ENCODE data around the gene CRYBA2. TPM values are rescaled to one million over a fixed set of nuclear protein-coding genes. Genes with fewer than 3 reads are reported as not detected.

The CRYBA2 gene
- total and polyA plus RNA-seq, 2 donors (not counting 3 experiments of a cell fraction or from before 2014, with no cell fraction given), result not detected

GRCh38 chr2:218970894-218971293 is 22.3 kb downstream of the CRYBA2 start:
- BruUV-seq (replicated peaks), result no TSS peak
- FAIRE-seq, result no peak
- dilution Hi-C loops (cut with MboI; ENCODE audit: extremely low pct_ligation_motif_present, low sequenced_read_pairs), result no loop called here

More at GRCh38 chr2:218970894-218971293, 22.3 kb downstream of the CRYBA2 start:
- Histone ChIP-seq H3K9me3 (replicated peaks; ENCODE audit: control insufficient read depth, insufficient read depth, low read length) (no peaks in the 10 kb centered on the region), H4K20me1 (replicated peaks; ENCODE audit: control insufficient read depth, extremely low read depth, insufficient read depth, low read length) (no peaks in the 10 kb centered on the region), H3K36me3 (ENCODE audit: control insufficient read depth in 2 of 2, extremely low read depth in 1 of 2, insufficient read depth in 2 of 2, low read length in 2 of 2) (no peaks in the 10 kb centered on the region), H3K27me3 (ENCODE audit: control insufficient read depth in 2 of 2, insufficient read depth in 2 of 2, low read length in 2 of 2) (peaks cover 11 to 16% of the 10 kb centered on the region in 2 experiments), H3K27ac (ENCODE audit: insufficient read depth, low read depth, low read length) (no peak overlapping the region), H3K4me3 (replicated peaks in 1 of 3; ENCODE audit: insufficient read depth in 1 of 3, low read depth in 1 of 3, low read length in 3 of 3) (no peak overlapping the region), H3K79me2 (ENCODE audit: control insufficient read depth, insufficient read depth, low read length) (no peaks in the 10 kb centered on the region), H3K9me1 (replicated peaks; ENCODE audit: control insufficient read depth, extremely low read depth, insufficient read depth, low read length) (no peaks in the 10 kb centered on the region), H2AFZ (ENCODE audit: low read depth, low read length) (no peak overlapping the region), H3K4me2 (ENCODE audit: insufficient read depth, low read length) (no peak overlapping the region), H3K4me1 (ENCODE audit: control insufficient read depth, extremely low read depth, insufficient read depth, low read length) (no peaks in the 10 kb centered on the region), H3K9ac (replicated peaks; ENCODE audit: extremely low read depth, insufficient read depth, low read length) (no peak overlapping the region)
- no peak for DNase-seq (ENCODE audit: low read depth, low spot score)
- POLR2A ChIA-PET, result no interaction called here
- CTCF ChIA-PET, result interaction anchor here (0.9 to 2.3 kb wide), 2 partner anchors 9 to 59 kb away, joined by 3 to 20 read pairs; no protein-coding TSS in a partner anchor
- TF ChIP-seq MYC (IDR thresholded peaks at IDR 0.05; ENCODE audit: low read depth, low read length) (no peak), GATA2 (IDR thresholded peaks at IDR 0.05; ENCODE audit: insufficient read depth, insufficient read length, low read depth, low read length) (no peak), EZH2 (IDR thresholded peaks at IDR 0.05; ENCODE audit: borderline replicate concordance, low read depth, low read length, severe bottlenecking) (no peak), POLR2AphosphoS5 (IDR thresholded peaks at IDR 0.05; ENCODE audit: insufficient read depth, low read depth, low read length) (no peak), CTCF (IDR thresholded peaks at IDR 0.05; ENCODE audit: extremely low read depth in 1 of 2, insufficient read depth in 1 of 2, low read depth in 1 of 2, low read length in 2 of 2) (no peak), MAX (IDR thresholded peaks at IDR 0.05; ENCODE audit: insufficient read depth, insufficient read length) (no peak), JUN (IDR thresholded peaks at IDR 0.05; ENCODE audit: borderline replicate concordance, insufficient read depth, insufficient read length, low read depth) (no peak), POLR2A (IDR thresholded peaks at IDR 0.05; ENCODE audit: low read depth, low read length) (no peak), FOS (IDR thresholded peaks at IDR 0.05; ENCODE audit: borderline replicate concordance, insufficient read depth, low read length) (no peak)
- intact Hi-C loops (cut with micrococcal nuclease), result no loop called here
